Activated T-cell treated with anti-CD3 and anti-CD28 coated beads, Interleukin-2, amount 50 U/mL, for 1 hour (primary cell): ENCODE data around the gene BACH2.
"Not testable (repeated sequence)": the region's sequence is repeated elsewhere in the genome, so short reads cannot be mapped to it uniquely, and the experiment has no call there.

ENCODE experiments used
- DNase-seq: peaks from one replicate; pipeline ENCODE4 v3.0.0-alpha.2; 2020

BACH2 gene

GRCh38 chr6:90179190-90180169 is 117.2 kb downstream of the BACH2 start:
- DNase-seq, result no peak

- no peak for DNase-seq
Measured at GRCh38 chr6:90178384-90178855, 118.2 kb downstream of the BACH2 start.

- DNase-seq, result no peak
Measured at GRCh38 chr6:90177544-90178383, 118.9 kb downstream of the BACH2 start.

GRCh38 chr6:90175627-90176538 is 120.8 kb downstream of the BACH2 start:
- peak; percentile 54 for DNase-seq

GRCh38 chr6:90173262-90173925 is 123.2 kb downstream of the BACH2 start:
- DNase-seq, result no peak

- DNase-seq, result no peak
Measured at GRCh38 chr6:90170601-90171000, 126.0 kb downstream of the BACH2 start.

GRCh38 chr6:90169374-90169773 is 127.3 kb downstream of the BACH2 start:
- no peak for DNase-seq

GRCh38 chr6:90168693-90169131 is 127.9 kb downstream of the BACH2 start:
- no peak for DNase-seq

- no peak for DNase-seq
Measured at GRCh38 chr6:90167514-90168379, 128.9 kb downstream of the BACH2 start.

- not testable (repeated sequence) for DNase-seq
Measured at GRCh38 chr6:90166155-90166924, 130.3 kb downstream of the BACH2 start.

- no peak for DNase-seq
Measured at GRCh38 chr6:90162648-90163387, 133.8 kb downstream of the BACH2 start.

GRCh38 chr6:90160013-90160412 is 136.6 kb downstream of the BACH2 start:
- DNase-seq, result no peak

GRCh38 chr6:90159452-90159851 is 137.2 kb downstream of the BACH2 start:
- no peak for DNase-seq

- no peak for DNase-seq
Measured at GRCh38 chr6:90158936-90159335, 137.7 kb downstream of the BACH2 start.

- DNase-seq, result no peak
Measured at GRCh38 chr6:90157441-90157840, 139.2 kb downstream of the BACH2 start.

GRCh38 chr6:90156861-90157260 is 139.8 kb downstream of the BACH2 start:
- DNase-seq, result no peak

GRCh38 chr6:90154755-90155470 is 141.7 kb downstream of the BACH2 start:
- DNase-seq, result no peak
